HL-60 (cell line): ENCODE results near the gene APOM.

Source experiments
- DNase-seq, 2 experiments: peaks; one replicate each; pipeline ENCODE4 v3.0.0-alpha.2; 2010 to 2020; ENCODE audit warnings: low read depth in 1 of 2, low spot score in 1 of 2
- H3K27ac ChIP-seq: fragments of 250-450 bp; sonication (Bioruptor Pico); replicated peaks from 2 replicates; pipeline ENCODE4 v1.5.1; 2020; ENCODE audit warnings: mild to moderate bottlenecking, moderate library complexity
- H3K27me3 ChIP-seq: fragments of 250-450 bp; sonication (Bioruptor Pico); 2 replicates; pipeline ENCODE4 v1.5.1; 2021; ENCODE audit warnings: mild to moderate bottlenecking, moderate library complexity; ENCODE audit not compliant: insufficient read depth, poor library complexity, severe bottlenecking
- H3K4me3 ChIP-seq: replicated peaks from 2 replicates; pipeline ENCODE4 v1.5.1; 2011; ENCODE audit warnings: mild to moderate bottlenecking, control low read depth, low read length; ENCODE audit not compliant: insufficient read depth
- CTCF ChIP-seq: IDR thresholded peaks from one replicate; pipeline ENCODE4 v1.5.1; 2011; ENCODE audit warnings: low read length, control low read depth, inconsistent platforms; ENCODE audit not compliant: insufficient read depth
- GABPA ChIP-seq: IDR thresholded peaks from 2 replicates; pipeline ENCODE4 v1.6.1; 2012; ENCODE audit warnings: low read depth
- POLR2AphosphoS5 ChIP-seq: IDR thresholded peaks from 2 replicates; pipeline ENCODE4 v1.6.1; 2012; ENCODE audit warnings: low read depth
- REST ChIP-seq: IDR thresholded peaks from 2 replicates; pipeline ENCODE4 v1.6.1; 2012; ENCODE audit warnings: low read depth; ENCODE audit not compliant: insufficient replicate concordance
- SPI1 ChIP-seq: IDR thresholded peaks from 2 replicates; pipeline ENCODE4 v1.6.1; 2012; ENCODE audit warnings: low read depth, mild to moderate bottlenecking, borderline replicate concordance

Gene APOM

GRCh38 chr6:31683591-31683990 is 27.9 kb downstream of the APOM start:
- no peak overlapping the region for H3K27ac ChIP-seq
- H3K27me3 ChIP-seq: no peaks in the 10 kb centered on the region
- H3K4me3 ChIP-seq: no peak overlapping the region

GRCh38 chr6:31686483-31686882 is 30.8 kb downstream of the APOM start:
- TF ChIP-seq REST: no peak
- H3K27ac ChIP-seq: no peak overlapping the region
- DNase-seq: no peak
- H3K27me3 ChIP-seq: no peaks in the 10 kb centered on the region
- no peak overlapping the region for H3K4me3 ChIP-seq

More at GRCh38 chr6:31683591-31683990, 27.9 kb downstream of the APOM start:
- no peak for TF ChIP-seq REST
- no peak for TF ChIP-seq SPI1
- no peak for TF ChIP-seq CTCF
- no peak for TF ChIP-seq GABPA
- no peak for TF ChIP-seq POLR2AphosphoS5
- DNase-seq: no peak

GRCh38 chr6:31687321-31687720 is 31.6 kb downstream of the APOM start:
- H3K27ac ChIP-seq: no peak overlapping the region
- no peak for DNase-seq
- TF ChIP-seq POLR2AphosphoS5 (no peak), SPI1 (no peak), GABPA (no peak), CTCF (no peak)
- H3K27me3 ChIP-seq: no peaks in the 10 kb centered on the region
- no peak overlapping the region for H3K4me3 ChIP-seq

GRCh38 chr6:31687860-31688693 is 32.4 kb downstream of the APOM start:
- Histone ChIP-seq H3K27me3 (no peaks in the 10 kb centered on the region), H3K27ac (no peak overlapping the region), H3K4me3 (no peak overlapping the region)
- no peak for DNase-seq
- no peak for TF ChIP-seq SPI1
- TF ChIP-seq POLR2AphosphoS5: no peak
- TF ChIP-seq REST: no peak
- no peak for TF ChIP-seq GABPA
- TF ChIP-seq CTCF: no peak
